Measurements from ENCODE around the gene PDF.

Gene PDF

DNA sequence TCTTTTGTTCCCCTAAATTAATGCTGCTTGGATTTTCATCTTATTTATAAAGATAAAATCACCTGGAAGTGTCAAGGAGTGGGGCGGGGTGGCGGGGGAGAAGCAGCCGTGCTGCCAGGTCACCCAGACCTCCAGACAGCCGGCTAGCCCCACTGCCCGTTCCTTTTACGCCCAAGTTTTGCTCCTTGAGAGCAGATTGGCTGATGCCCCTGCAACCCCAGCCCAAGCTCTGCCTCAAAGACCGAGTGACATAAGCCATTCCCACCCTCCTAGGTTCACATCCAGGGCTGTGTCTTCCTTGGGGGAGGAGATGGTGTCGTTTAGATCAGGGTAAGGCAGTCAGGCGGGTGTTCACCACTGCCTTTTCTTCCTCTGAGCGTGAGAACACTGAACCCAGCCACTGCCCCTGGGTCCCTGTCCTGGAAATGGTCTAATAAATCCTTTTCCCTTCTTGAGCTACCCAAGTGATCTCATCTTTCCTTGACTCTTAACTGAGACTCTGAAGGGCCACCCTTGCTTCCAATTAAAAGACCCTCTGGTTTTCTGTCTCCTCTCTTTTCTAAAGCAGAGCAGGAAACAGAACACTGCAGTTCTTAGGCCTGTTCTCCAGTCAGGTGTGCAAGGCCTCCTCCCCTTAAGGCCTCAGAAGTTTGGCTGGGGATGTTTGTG lies 5.7 kb downstream of the PDF start:
- TF ChIP-seq REST (IDR thresholded peaks at IDR 0.05; ENCODE audit: insufficient replicate concordance, low read depth) (no peak), CTCF (IDR thresholded peaks at IDR 0.05; ENCODE audit: insufficient read depth, low read length) (no peak), GABPA (IDR thresholded peaks at IDR 0.05; ENCODE audit: low read depth) (no peak), POLR2AphosphoS5 (IDR thresholded peaks at IDR 0.05; ENCODE audit: low read depth) (no peak), SPI1 (IDR thresholded peaks at IDR 0.05; ENCODE audit: borderline replicate concordance, low read depth) (no peak)
- Histone ChIP-seq H3K27me3 (ENCODE audit: insufficient read depth, poor library complexity, severe bottlenecking) (no peaks in the 10 kb centered on the region), H3K27ac (replicated peaks) (no peak overlapping the region), H3K4me3 (replicated peaks; ENCODE audit: insufficient read depth, low read length) (no peak overlapping the region)
- DNase-seq (ENCODE audit: low read depth in 1 of 2, low spot score in 1 of 2): no peak

- TF ChIP-seq SPI1 (IDR thresholded peaks at IDR 0.05; ENCODE audit: borderline replicate concordance, low read depth) (no peak), REST (IDR thresholded peaks at IDR 0.05; ENCODE audit: insufficient replicate concordance, low read depth) (no peak), POLR2AphosphoS5 (IDR thresholded peaks at IDR 0.05; ENCODE audit: low read depth) (no peak), GABPA (IDR thresholded peaks at IDR 0.05; ENCODE audit: low read depth) (no peak), CTCF (IDR thresholded peaks at IDR 0.05; ENCODE audit: insufficient read depth, low read length) (no peak)
- DNase-seq (ENCODE audit: low read depth in 1 of 2, low spot score in 1 of 2): peak in 1 of 2 experiments; percentile 44
- H3K27ac ChIP-seq (replicated peaks): no peak overlapping the region
- H3K27me3 ChIP-seq (ENCODE audit: insufficient read depth, poor library complexity, severe bottlenecking): no peaks in the 10 kb centered on the region
- H3K4me3 ChIP-seq (replicated peaks; ENCODE audit: insufficient read depth, low read length): no peak overlapping the region
Observed at GRCh38 chr16:69324013-69324531, 6.3 kb downstream of the PDF start.

- H3K27me3 ChIP-seq (ENCODE audit: insufficient read depth, poor library complexity, severe bottlenecking): no peaks in the 10 kb centered on the region
- no peak overlapping the region for H3K27ac ChIP-seq (replicated peaks)
- H3K4me3 ChIP-seq (replicated peaks; ENCODE audit: insufficient read depth, low read length): no peak overlapping the region
- no peak for TF ChIP-seq REST (IDR thresholded peaks at IDR 0.05; ENCODE audit: insufficient replicate concordance, low read depth)
- TF ChIP-seq GABPA (IDR thresholded peaks at IDR 0.05; ENCODE audit: low read depth): no peak
- no peak for TF ChIP-seq SPI1 (IDR thresholded peaks at IDR 0.05; ENCODE audit: borderline replicate concordance, low read depth)
- no peak for TF ChIP-seq CTCF (IDR thresholded peaks at IDR 0.05; ENCODE audit: insufficient read depth, low read length)
- DNase-seq (ENCODE audit: low read depth in 1 of 2, low spot score in 1 of 2): no peak
Observed at GRCh38 chr16:69323415-69323814, 7.0 kb downstream of the PDF start.
